Right lobe of liver (tissue), 6 donors: Measurements from ENCODE around the gene AVPR2. TPM values are rescaled to one million over a fixed set of nuclear protein-coding genes. Genes with fewer than 3 reads are reported as not detected.
A peak's percentile ranks its signal among the peaks of the same experiment; 100 is the strongest.

Experiments
- ATAC-seq, 4 donors: fragments of 200-7000 bp; cut with Tn5 transposase; one replicate each; pipeline ENCODE4 v1.9.1; 2020; ENCODE audit warnings: mild to moderate bottlenecking in 4 of 4, moderate library complexity in 4 of 4
- DNase-seq, 3 donors: peaks; one replicate each; pipeline ENCODE4 v3.0.0-alpha.2; 2020
- H3K27ac ChIP-seq, 3 donors: fragments of 200-600 bp; one replicate each; pipeline ENCODE4 v1.8.0; 2022
- H3K27me3 ChIP-seq, 2 donors: fragments of 200-600 bp; one replicate each; pipeline ENCODE4 v1.8.0; 2022
- H3K36me3 ChIP-seq, 4 donors: fragments of 200-600 bp; sonication (generic) in 1 of 4; one replicate each; pipeline versions ENCODE4 v1.5.1 to v1.8.0; 2017 to 2022; ENCODE audit warnings: control low read depth in 1 of 4
- H3K4me1 ChIP-seq, 4 donors: fragments of 200-600 bp; sonication (generic) in 1 of 4; one replicate each; pipeline versions ENCODE4 v1.5.1 to v1.8.0; 2017 to 2022; ENCODE audit warnings: control low read depth in 1 of 4
- H3K4me3 ChIP-seq, 3 donors: fragments of 200-600 bp; one replicate each; pipeline ENCODE4 v1.8.0; 2022
- H3K9me3 ChIP-seq, 4 donors: fragments of 200-600 bp; sonication (generic) in 1 of 4; one replicate each; pipeline versions ENCODE4 v1.5.1 to v1.8.0; 2017 to 2022; ENCODE audit warnings: control low read depth in 1 of 4
- CTCF ChIP-seq, 4 donors: fragments of 200-600 bp in 3 of 4; fragments of 450-650 bp in 1 of 4; IDR thresholded peaks; one replicate each; pipeline versions ENCODE4 v1.5.1 to v1.8.0; 2016 to 2022; ENCODE audit warnings: antibody characterized with exemption in 4 of 4, mild to moderate bottlenecking in 2 of 4
- POLR2A ChIP-seq: fragments of 450-650 bp; IDR thresholded peaks from one replicate; pipeline ENCODE4 v1.6.1; 2017; ENCODE audit warnings: antibody characterized with exemption, mild to moderate bottlenecking
- WGBS: methylation state at CpG from one replicate; pipeline ENCODE4 v1.1.6; 2018; ENCODE audit warnings: low coverage, low lambda C conversion rate; ENCODE audit not compliant: insufficient coverage; ENCODE audit errors: missing lambda C conversion rate; 5-methylcytosine and 5-hydroxymethylcytosine counted together
- intact Hi-C, 2 donors: fragments of 100-400 bp; cut with DNase I; formaldehyde crosslinking; loops; one replicate each; pipeline versions ENCODE4 v1.11.2 to v1.14.1; 2022
- total RNA-seq, 6 experiments: library from RNA; depleted of rRNA in 2 of 6; stranded (reverse); fragments of >200 nt in 2 of 6; fragmentation: NEBNext Ultra II Directional in 3 of 6; extraction: Animal tissue kit (Norgen Biotek cat#: 25700) in 3 of 6; gene quantifications; one replicate each; pipeline versions ENCODE4 v1.1.0 to v1.2.4, GENCODE V29; 2016 to 2023
- donor health status: DM: no; HTN: yes; CAD: no.
- donor health status: DM: no; HTN: no; CAD: no.
- donor health status: DM: no; HTN: no; CAD: no.
- donor health status: DM: no; HTN: yes; CAD: no.
- donor health status: DM: no; HTN: yes; CAD: no.

Gene AVPR2
- total RNA-seq, 6 experiments from 2014 or later: 0.31 TPM; not detected in 5

GRCh38 chrX:153951683-153952372 is 47.4 kb downstream of the AVPR2 start:
- Histone ChIP-seq H3K27ac (no peak overlapping the region), H3K4me1 (no peaks in the 10 kb centered on the region), H3K4me3 (no peak overlapping the region), H3K27me3 (no peaks in the 10 kb centered on the region), H3K9me3 (no peaks in the 10 kb centered on the region), H3K36me3 (peaks cover 0 to 64% (median 20%) of the 10 kb centered on the region in 4 donors)
- no peak for TF ChIP-seq CTCF (IDR thresholded peaks at IDR 0.05)
- TF ChIP-seq POLR2A: no peak
- intact Hi-C loops: loop anchor here in 1 of 2 donors (5.0 to 10.0 kb wide), 2 partner anchors 190 to 987 kb away; partner anchors contain the start of gene PLXNB3
- ATAC-seq (no peak), DNase-seq (no peak)
- WGBS: 80% methylated on average over 1 of the region's 28 CpGs

- WGBS: 81% methylated on average over 12 of the region's 32 CpGs
- DNase-seq: peak in 1 of 3 donors; percentile 32
- Histone ChIP-seq H3K27me3 (no peaks in the 10 kb centered on the region), H3K27ac (no peak overlapping the region), H3K36me3 (peaks cover 0 to 65% (median 22%) of the 10 kb centered on the region in 4 donors), H3K4me1 (no peaks in the 10 kb centered on the region), H3K9me3 (no peaks in the 10 kb centered on the region), H3K4me3 (no peak overlapping the region)
- no peak for ATAC-seq
- intact Hi-C loops: loop anchor here in 1 of 2 donors (5.0 to 10.0 kb wide), 2 partner anchors 190 to 988 kb away; partner anchors contain the start of gene PLXNB3
- no peak for TF ChIP-seq POLR2A
- TF ChIP-seq CTCF (IDR thresholded peaks at IDR 0.05): no peak
These were observed 48.0 kb downstream of the AVPR2 start for GRCh38 chrX:153952373-153953026.

GRCh38 chrX:153953342-153953830 is 48.9 kb downstream of the AVPR2 start:
- Histone ChIP-seq H3K27me3 (no peaks in the 10 kb centered on the region), H3K36me3 (peaks cover 0 to 73% (median 22%) of the 10 kb centered on the region in 4 donors), H3K9me3 (no peaks in the 10 kb centered on the region), H3K4me1 (no peaks in the 10 kb centered on the region), H3K27ac (no peak overlapping the region), H3K4me3 (no peak overlapping the region)
- WGBS: 28% methylated on average over 13 of the region's 33 CpGs
- intact Hi-C loops: loop anchor here in 1 of 2 donors (5.0 to 10.0 kb wide), 2 partner anchors 191 to 989 kb away; partner anchors contain the start of gene PLXNB3
- peak in 2 of 3 donors; percentile 62 to 72 for DNase-seq
- TF ChIP-seq CTCF (IDR thresholded peaks at IDR 0.05) (peak; percentile 93 to 100 (median 97)), POLR2A (no peak)
- peak; percentile 64 to 82 (median 78) for ATAC-seq

- intact Hi-C loops: loop anchor here in 1 of 2 donors (5.0 to 10.0 kb wide), 2 partner anchors 192 to 989 kb away; partner anchors contain the start of gene PLXNB3
- WGBS: 55% methylated on average over 4 of the region's 33 CpGs
- Histone ChIP-seq H3K36me3 (peaks cover 0 to 79% (median 25%) of the 10 kb centered on the region in 4 donors), H3K4me1 (no peaks in the 10 kb centered on the region), H3K9me3 (no peaks in the 10 kb centered on the region), H3K4me3 (no peak overlapping the region), H3K27me3 (no peaks in the 10 kb centered on the region), H3K27ac (no peak overlapping the region)
- ATAC-seq: peak in 1 of 4 donors; percentile 4
- peak in 1 of 3 donors; percentile 25 for DNase-seq
- no peak for TF ChIP-seq POLR2A
- TF ChIP-seq CTCF (IDR thresholded peaks at IDR 0.05): no peak
These were observed 49.6 kb downstream of the AVPR2 start for GRCh38 chrX:153953892-153954557.
